T-cell (primary cell): Measurements from ENCODE around the gene AXIN2. TPM values are rescaled to one million over a fixed set of nuclear protein-coding genes. Genes with fewer than 3 reads are reported as not detected.

Experiments
- ATAC-seq, 4 experiments: fragments of 200-7000 bp in 3 of 4; fragments of 150-1000 bp in 1 of 4; cut with Tn5 transposase; replicated peaks in 1 of 4; 1 replicate in 3 of 4; 2 replicates in 1 of 4; pipeline ENCODE4 v1.10.0; 2021; ENCODE audit warnings: moderate library complexity in 3 of 4, mild to moderate bottlenecking in 2 of 4, moderate number of reproducible peaks in 1 of 4
- CTCF ChIA-PET, 2 donors: fragments of 300-600 bp; sonication (Branson Sonifier 250); formaldehyde crosslinking; loops; one replicate each; lab custom pipeline; 2022; ENCODE audit warnings: antibody characterized with exemption in 2 of 2; lab: Charles Lee
- POLR2A ChIA-PET, 2 donors: fragments of 300-600 bp; sonication (Branson Sonifier 250); formaldehyde crosslinking; loops; one replicate each; lab custom pipeline; 2022; ENCODE audit warnings: antibody characterized with exemption in 2 of 2; lab: Charles Lee
- DNase-seq, 35 experiments: peaks; one replicate each; pipeline versions ENCODE4 v3.0.0 to v3.0.0-alpha.2; 2013 to 2023
- H3K27ac ChIP-seq: one replicate; pipeline ENCODE4 v1.5.1; 2013; ENCODE audit warnings: low read length
- H3K27me3 ChIP-seq, 2 experiments: replicated peaks in 1 of 2; 1 replicate in 1 of 2; 2 replicates in 1 of 2; pipeline versions ENCODE4 v1.6.1 to v1.7.0; 2013; ENCODE audit warnings: low read length in 1 of 2, mixed read lengths in 1 of 2; ENCODE audit not compliant: control insufficient read depth in 2 of 2, insufficient read depth in 2 of 2; ENCODE audit errors: extremely low read depth in 1 of 2
- H3K36me3 ChIP-seq, 2 donors: 1 replicate in 1 of 2; 2 replicates in 1 of 2; pipeline versions ENCODE4 v1.6.1 to v1.7.0; 2013; ENCODE audit warnings: low read length in 1 of 2; ENCODE audit not compliant: control insufficient read depth in 2 of 2, insufficient read depth in 1 of 2; ENCODE audit errors: extremely low read depth in 1 of 2
- H3K4me1 ChIP-seq, 2 experiments: 1 replicate in 1 of 2; 2 replicates in 1 of 2; pipeline versions ENCODE4 v1.6.1 to v1.7.0; 2013; ENCODE audit warnings: low read length in 2 of 2, mixed read lengths in 1 of 2; ENCODE audit not compliant: insufficient read depth in 2 of 2, control insufficient read depth in 1 of 2; ENCODE audit errors: extremely low read depth in 1 of 2
- H3K4me3 ChIP-seq, 2 donors: 1 replicate in 1 of 2; 2 replicates in 1 of 2; pipeline versions ENCODE4 v1.5.1 to v1.7.0; 2013; ENCODE audit warnings: mild to moderate bottlenecking in 2 of 2, low read length in 1 of 2, moderate library complexity in 1 of 2; ENCODE audit not compliant: control insufficient read depth in 1 of 2; ENCODE audit errors: extremely low read depth in 1 of 2
- H3K9me3 ChIP-seq: 2 replicates; pipeline ENCODE4 v1.7.0; 2013
- H3K27ac Mint-ChIP-seq, 2 donors: one replicate each; pipeline ENCODE4 v1.8.0; 2020 to 2021; ENCODE audit warnings: mild to moderate bottlenecking in 2 of 2, mixed read lengths in 2 of 2
- H3K27me3 Mint-ChIP-seq, 2 donors: one replicate each; pipeline ENCODE4 v1.8.0; 2021 to 2022; ENCODE audit warnings: mixed read lengths in 2 of 2
- H3K36me3 Mint-ChIP-seq: one replicate; pipeline ENCODE4 v1.8.0; 2021; ENCODE audit warnings: mixed read lengths
- H3K4me1 Mint-ChIP-seq, 3 donors: one replicate each; pipeline ENCODE4 v1.8.0; 2020 to 2022; ENCODE audit warnings: mixed read lengths in 3 of 3, mild to moderate bottlenecking in 1 of 3
- H3K4me3 Mint-ChIP-seq, 3 donors: one replicate each; pipeline ENCODE4 v1.8.0; 2020 to 2022; ENCODE audit warnings: mild to moderate bottlenecking in 3 of 3, mixed read lengths in 3 of 3, moderate library complexity in 3 of 3
- H3K9me3 Mint-ChIP-seq, 3 donors: one replicate each; pipeline ENCODE4 v1.8.0; 2020 to 2022; ENCODE audit warnings: mixed read lengths in 3 of 3
- WGBS: methylation state at CpG from one replicate; pipeline ENCODE4 v1.1.5; 2013; ENCODE audit warnings: missing lambda C conversion rate; ENCODE audit not compliant: insufficient coverage; 5-methylcytosine and 5-hydroxymethylcytosine counted together
- total RNA-seq, 35 experiments: library from RNA in 6 of 35; stranded (reverse) in 6 of 35; fragments of 120-200 nt in 1 of 35; gene quantifications; one replicate each; pipeline versions ENCODE4 v1.2.1 to v1.2.4 and lab custom pipeline; 2013 to 2026

Gene AXIN2
- total RNA-seq, 5 donors from 2014 or later (not counting 1 experiment from before 2014, with no cell fraction given), result 35.8 to 44.9 (median 40.2) TPM

DNA sequence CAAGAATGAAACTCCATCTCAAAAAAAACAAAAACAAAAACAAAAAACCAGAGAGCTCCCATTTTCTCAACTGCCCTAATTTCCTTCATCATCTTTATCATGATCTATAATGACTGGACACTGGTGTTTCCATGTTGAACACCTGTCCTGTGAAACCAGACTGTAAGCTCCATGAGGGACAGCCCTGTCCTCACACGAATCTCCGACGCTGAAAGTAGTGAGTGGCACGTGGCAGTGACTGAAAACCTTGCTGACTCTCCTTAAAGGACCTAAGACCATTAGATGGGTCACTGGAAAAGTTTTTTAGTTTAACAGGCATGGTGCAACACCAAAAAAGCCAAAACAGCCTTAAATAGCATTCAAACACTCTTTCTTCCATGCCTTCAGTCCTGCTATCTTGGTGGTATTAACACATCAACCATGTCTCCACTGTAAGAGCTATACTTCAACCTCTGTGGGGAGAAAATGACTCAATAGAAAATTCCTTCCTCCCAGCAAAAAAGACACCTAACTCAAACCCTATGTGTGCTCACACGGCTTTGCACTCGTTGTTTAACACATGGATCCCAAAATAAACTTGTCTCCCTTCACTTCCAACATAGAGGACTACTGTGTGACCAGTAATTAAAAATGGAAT, 8.3 kb downstream of the AXIN2 start:
- Histone ChIP-seq H3K27me3 (peaks cover 0 to 3% of the 10 kb centered on the region in 2 experiments), H3K4me3 (no peak overlapping the region), H3K36me3 (peaks cover 11 to 17% of the 10 kb centered on the region in 2 donors), H3K27ac (no peak overlapping the region), H3K4me1 (peaks cover 26 to 39% of the 10 kb centered on the region in 2 experiments), H3K9me3 (no peaks in the 10 kb centered on the region)
- Mint-ChIP-seq H3K9me3 (no peaks in the 10 kb centered on the region), H3K36me3 (peaks cover 25% of the 10 kb centered on the region), H3K4me1 (peaks cover 32 to 52% (median 44%) of the 10 kb centered on the region in 3 donors), H3K27me3 (no peaks in the 10 kb centered on the region), H3K27ac (peak overlapping the region; percentile 29 to 83), H3K4me3 (peak overlapping the region in 2 of 3 donors; percentile 25 to 51)
- no peak for ATAC-seq
- no peak for DNase-seq
- no CpG with 5 or more reads among the region's 6 CpGs for WGBS
- ChIA-PET CTCF (interaction anchor here in 1 of 2 donors (0.6 kb wide), 1 partner anchor 608 kb away, joined by 3 read pairs; no protein-coding TSS in a partner anchor), POLR2A (no interaction called here)

DNA sequence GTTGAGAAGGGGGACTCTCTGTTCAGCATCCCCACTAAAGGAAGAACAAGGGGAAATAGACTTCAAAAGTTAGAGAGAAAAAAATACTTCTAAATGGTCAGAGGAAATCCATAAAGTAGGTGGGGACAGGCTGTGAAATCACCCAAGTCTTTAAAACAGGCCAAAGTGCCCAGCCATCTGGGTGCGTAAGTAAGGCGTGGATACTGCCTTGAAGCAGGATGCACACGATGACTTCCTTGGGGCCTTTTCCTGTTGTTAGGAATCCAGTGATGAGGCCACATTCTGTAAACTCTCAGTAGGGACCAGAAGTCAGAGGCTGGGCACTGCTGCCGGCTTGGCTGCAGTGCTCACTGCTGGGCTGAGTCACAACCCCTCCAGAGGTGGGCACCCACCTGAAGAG, 9.2 kb downstream of the AXIN2 start:
- Mint-ChIP-seq H3K27me3 (no peaks in the 10 kb centered on the region), H3K27ac (peak overlapping the region; percentile 41 to 63), H3K4me3 (peak overlapping the region in 1 of 3 donors; percentile 61), H3K9me3 (no peaks in the 10 kb centered on the region), H3K4me1 (peaks cover 41 to 60% (median 53%) of the 10 kb centered on the region in 3 donors), H3K36me3 (peaks cover 30% of the 10 kb centered on the region)
- DNase-seq (no peak), ATAC-seq (no peak)
- Histone ChIP-seq H3K27me3 (peaks cover 0 to 3% of the 10 kb centered on the region in 2 experiments), H3K4me3 (no peak overlapping the region), H3K36me3 (peaks cover 11 to 17% of the 10 kb centered on the region in 2 donors), H3K4me1 (peaks cover 30 to 41% of the 10 kb centered on the region in 2 experiments), H3K9me3 (no peaks in the 10 kb centered on the region), H3K27ac (no peak overlapping the region)
- ChIA-PET POLR2A (no interaction called here), CTCF (interaction anchor here in 1 of 2 donors (0.6 kb wide), 1 partner anchor 609 kb away, joined by 3 read pairs; no protein-coding TSS in a partner anchor)
- WGBS, result 94% methylated on average over 4 of the region's 4 CpGs

DNA sequence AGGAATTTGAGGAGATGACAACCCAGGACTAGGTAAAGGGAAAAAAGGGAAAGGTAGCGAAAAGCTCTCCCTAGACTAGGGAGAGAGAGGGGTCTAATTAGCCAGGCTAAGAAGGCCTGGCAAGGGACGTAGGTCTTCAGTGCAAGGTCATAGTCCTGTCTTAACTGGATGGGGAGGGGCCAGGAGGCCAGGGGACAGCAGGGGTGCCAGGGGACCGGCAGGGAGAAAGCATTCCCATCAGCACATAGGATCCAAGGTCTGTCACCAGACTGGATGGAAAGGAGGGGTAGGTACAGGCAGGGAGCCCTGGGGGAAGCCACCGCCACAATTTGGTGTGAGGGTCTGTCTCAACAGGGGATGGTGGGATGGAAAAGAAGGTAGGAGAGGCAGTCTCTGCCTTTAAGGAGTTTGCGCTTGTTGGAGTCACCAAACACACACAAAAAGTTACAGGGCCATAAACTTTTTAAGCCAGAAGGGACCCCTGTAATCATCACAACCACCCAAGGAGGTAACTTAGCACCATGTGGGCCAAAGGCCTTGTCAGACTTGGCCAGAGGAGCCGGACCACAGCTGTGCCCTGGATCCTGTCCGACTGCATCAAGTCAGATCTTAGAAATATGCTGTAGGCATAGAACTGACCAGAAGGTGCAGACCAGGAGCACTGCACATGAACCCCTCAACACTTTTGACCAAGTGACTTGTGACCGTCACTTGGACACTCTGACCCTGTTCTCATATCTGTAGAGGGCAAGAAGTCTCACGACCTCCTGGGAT, 10.0 kb downstream of the AXIN2 start:
- Mint-ChIP-seq H3K36me3 (peaks cover 35% of the 10 kb centered on the region), H3K27me3 (no peaks in the 10 kb centered on the region), H3K4me3 (peak overlapping the region in 1 of 3 donors; percentile 61), H3K27ac (peak overlapping the region; percentile 2 to 41), H3K4me1 (peaks cover 48 to 67% (median 61%) of the 10 kb centered on the region in 3 donors), H3K9me3 (no peaks in the 10 kb centered on the region)
- Histone ChIP-seq H3K27ac (no peak overlapping the region), H3K36me3 (peaks cover 11 to 21% of the 10 kb centered on the region in 2 donors), H3K4me1 (peaks cover 32 to 49% of the 10 kb centered on the region in 2 experiments), H3K4me3 (no peak overlapping the region), H3K9me3 (no peaks in the 10 kb centered on the region), H3K27me3 (peaks cover 0 to 3% of the 10 kb centered on the region in 2 experiments)
- 94% methylated on average over 4 of the region's 9 CpGs for WGBS
- DNase-seq (no peak), ATAC-seq (no peak)
- ChIA-PET CTCF (no interaction called here), POLR2A (no interaction called here)

DNA sequence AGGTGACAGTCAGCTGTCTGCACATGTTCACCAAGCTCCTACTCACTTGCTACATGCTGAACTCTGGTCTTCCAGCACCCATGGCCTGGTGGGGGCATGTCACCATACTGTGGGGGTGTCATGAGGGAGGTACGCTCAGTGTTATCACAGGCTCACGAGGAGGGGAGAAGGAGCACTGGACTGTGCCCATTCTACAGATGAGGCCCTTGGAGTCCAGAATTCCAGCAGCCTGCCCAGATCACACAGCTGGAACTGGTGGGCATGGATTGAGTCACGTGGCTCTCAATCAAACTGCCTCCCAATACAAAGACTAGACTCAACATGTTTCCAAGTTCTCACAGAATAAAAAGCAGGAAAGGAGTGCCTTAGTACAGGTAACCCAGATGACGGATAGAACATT, 10.7 kb downstream of the AXIN2 start:
- ATAC-seq, result no peak
- H3K4me1 ChIP-seq, result peaks cover 32 to 52% of the 10 kb centered on the region in 2 experiments
- Mint-ChIP-seq H3K4me1 (peaks cover 53 to 72% (median 65%) of the 10 kb centered on the region in 3 donors), H3K4me3 (peak overlapping the region in 1 of 3 donors; percentile 61), H3K27ac (peak overlapping the region in 1 of 2 donors; percentile 54), H3K9me3 (no peaks in the 10 kb centered on the region), H3K36me3 (peaks cover 39% of the 10 kb centered on the region), H3K27me3 (no peaks in the 10 kb centered on the region)
- no peak for DNase-seq
- peaks cover 11 to 25% of the 10 kb centered on the region in 2 donors for H3K36me3 ChIP-seq
- POLR2A ChIA-PET, result no interaction called here
- CTCF ChIA-PET, result no interaction called here
- H3K9me3 ChIP-seq, result no peaks in the 10 kb centered on the region
- no peak overlapping the region for H3K4me3 ChIP-seq
- H3K27me3 ChIP-seq, result no peaks in the 10 kb centered on the region
- 100% methylated on average over 1 of the region's 4 CpGs for WGBS
- no peak overlapping the region for H3K27ac ChIP-seq

DNA sequence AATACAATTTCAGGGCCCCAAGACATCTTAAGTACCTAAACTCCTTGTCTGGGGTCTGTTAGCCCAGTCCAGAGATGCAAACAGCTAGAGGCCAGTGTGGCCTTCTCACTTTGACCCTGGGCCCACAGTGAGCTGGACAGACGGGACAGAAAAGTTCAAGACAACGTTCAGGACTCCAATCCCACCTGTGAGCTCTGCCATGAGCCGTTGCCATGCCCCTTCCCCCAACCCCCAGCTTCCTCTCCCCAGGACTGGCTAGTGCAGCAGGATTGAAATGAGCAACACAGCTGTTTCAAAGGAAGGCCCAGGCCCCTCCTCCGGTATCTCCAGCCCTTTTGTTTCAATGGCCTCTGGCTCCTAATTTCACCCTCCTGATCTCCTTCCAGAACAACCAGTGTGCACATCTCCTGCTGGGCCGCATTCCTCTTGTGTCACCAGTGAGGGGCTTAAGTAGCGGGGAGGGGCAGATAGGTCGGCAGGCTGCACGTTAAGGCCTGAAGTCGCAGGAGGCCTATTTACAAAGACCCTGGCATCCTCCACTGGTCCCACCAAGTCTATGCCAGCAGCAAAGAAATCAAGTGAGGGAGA, 11.3 kb downstream of the AXIN2 start:
- POLR2A ChIA-PET, result no interaction called here
- ATAC-seq (no peak), DNase-seq (no peak)
- peak overlapping the region in 1 of 2 donors; percentile 54 for H3K27ac Mint-ChIP-seq
- H3K36me3 Mint-ChIP-seq, result peaks cover 39% of the 10 kb centered on the region
- 70% methylated on average over 4 of the region's 9 CpGs for WGBS
- no peaks in the 10 kb centered on the region for H3K27me3 Mint-ChIP-seq
- Histone ChIP-seq H3K4me1 (peaks cover 32 to 52% of the 10 kb centered on the region in 2 experiments), H3K36me3 (peaks cover 11 to 27% of the 10 kb centered on the region in 2 donors), H3K27ac (no peak overlapping the region), H3K27me3 (no peaks in the 10 kb centered on the region), H3K9me3 (no peaks in the 10 kb centered on the region), H3K4me3 (no peak overlapping the region)
- H3K4me1 Mint-ChIP-seq, result peaks cover 53 to 76% (median 68%) of the 10 kb centered on the region in 3 donors
- CTCF ChIA-PET, result no interaction called here
- H3K4me3 Mint-ChIP-seq, result peak overlapping the region in 1 of 3 donors; percentile 41
- H3K9me3 Mint-ChIP-seq, result no peaks in the 10 kb centered on the region
